Peyer's patch (tissue), 4 donors: ENCODE measurements around the gene NDUFAB1. TPM values are rescaled to one million over a fixed set of nuclear protein-coding genes. Genes with fewer than 3 reads are reported as not detected.
A peak's percentile ranks its signal among the peaks of the same experiment; 100 is the strongest.

Source experiments
- DNase-seq, 3 donors: peaks; one replicate each; pipeline ENCODE4 v3.0.0-alpha.2; 2017 to 2019
- H3K27ac ChIP-seq, 4 donors: fragments of 200-600 bp; sonication (generic); one replicate each; pipeline ENCODE4 v1.5.1; 2016 to 2019
- H3K27me3 ChIP-seq, 2 donors: fragments of 200-600 bp; sonication (generic); one replicate each; pipeline ENCODE4 v1.5.1; 2019
- H3K36me3 ChIP-seq, 3 donors: fragments of 200-600 bp; sonication (generic); one replicate each; pipeline ENCODE4 v1.5.1; 2016 to 2019
- H3K4me1 ChIP-seq, 4 donors: fragments of 200-600 bp; sonication (generic); one replicate each; pipeline ENCODE4 v1.5.1; 2016 to 2019
- H3K4me3 ChIP-seq, 4 donors: fragments of 200-600 bp; sonication (generic); 1 replicate in 3 of 4; 2 replicates in 1 of 4; pipeline ENCODE4 v1.5.1; 2016 to 2019; ENCODE audit warnings: mild to moderate bottlenecking in 1 of 4
- H3K9me3 ChIP-seq, 4 donors: fragments of 200-600 bp; sonication (generic); one replicate each; pipeline ENCODE4 v1.5.1; 2016 to 2019; ENCODE audit warnings: mild to moderate bottlenecking in 1 of 4
- POLR2A ChIP-seq, 2 donors: fragments of 450-650 bp; IDR thresholded peaks; one replicate each; pipeline ENCODE4 v1.5.1; 2017; ENCODE audit warnings: antibody characterized with exemption in 2 of 2, mild to moderate bottlenecking in 2 of 2, moderate library complexity in 2 of 2
- total RNA-seq, 4 donors: library from RNA; depleted of rRNA; stranded (reverse); fragments of >200 nt; gene quantifications; one replicate each; pipeline ENCODE4 v1.1.0, GENCODE V29; 2016
- TF ChIP-seq, protein P1 (sequence below), 6 experiments: fragments of 450-650 bp in 4 of 6; fragments of 200-600 bp in 2 of 6; sonication (generic) in 1 of 6; IDR thresholded peaks; one replicate each; pipeline ENCODE4 v1.5.1; 2017 to 2019; ENCODE audit warnings: antibody characterized with exemption in 6 of 6, mild to moderate bottlenecking in 3 of 6, moderate library complexity in 1 of 6

The NDUFAB1 gene
- total RNA-seq, 4 donors from 2014 or later: 49.4 to 115 (median 92.8) TPM

DNA sequence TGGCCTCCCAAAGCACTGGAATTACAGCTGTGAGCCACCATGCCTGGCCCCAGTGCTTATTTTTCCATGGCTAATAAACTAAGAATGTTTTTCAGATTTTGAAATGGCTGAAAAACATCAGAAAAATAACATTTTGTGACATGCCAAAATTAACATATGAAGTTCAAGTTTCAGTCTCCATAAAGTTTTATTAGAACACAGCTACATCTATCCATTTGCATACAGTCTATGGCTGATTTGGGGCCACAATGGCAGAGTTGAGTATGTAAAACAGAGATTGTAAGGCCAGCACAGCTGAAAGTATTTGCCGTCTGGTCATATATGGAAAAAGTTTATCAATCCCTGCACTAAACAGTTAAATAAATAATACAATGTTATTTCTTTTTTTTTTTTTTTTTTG, 13.8 kb upstream of the NDUFAB1 start:
- no peaks in the 10 kb centered on the region for H3K27me3 ChIP-seq
- H3K36me3 ChIP-seq: peaks cover 0 to 69% (median 0%) of the 10 kb centered on the region in 3 donors
- no peaks in the 10 kb centered on the region for H3K4me1 ChIP-seq

DNA sequence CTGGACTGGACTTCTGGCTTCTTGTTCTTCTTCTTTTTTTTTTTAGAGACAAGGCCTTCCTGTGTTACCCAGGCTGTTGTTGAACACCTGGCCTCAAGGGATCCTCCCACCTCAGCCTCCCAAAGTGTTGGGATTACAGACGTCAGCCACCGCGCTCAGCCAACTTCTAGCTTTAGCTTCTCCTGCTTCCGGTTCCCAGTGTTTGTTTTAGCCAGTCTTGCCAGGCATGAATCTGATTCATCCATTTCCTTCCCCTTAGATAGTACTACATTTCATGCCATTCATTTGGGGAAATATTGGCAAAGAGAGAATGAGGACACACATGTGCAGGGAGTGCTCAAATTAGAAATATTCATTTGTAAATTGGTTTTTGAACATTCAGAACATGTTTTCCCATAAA, 12.1 kb upstream of the NDUFAB1 start:
- no peaks in the 10 kb centered on the region for H3K4me1 ChIP-seq
- peaks cover 0 to 71% (median 0%) of the 10 kb centered on the region in 3 donors for H3K36me3 ChIP-seq
- TF ChIP-seq, protein P1, sequence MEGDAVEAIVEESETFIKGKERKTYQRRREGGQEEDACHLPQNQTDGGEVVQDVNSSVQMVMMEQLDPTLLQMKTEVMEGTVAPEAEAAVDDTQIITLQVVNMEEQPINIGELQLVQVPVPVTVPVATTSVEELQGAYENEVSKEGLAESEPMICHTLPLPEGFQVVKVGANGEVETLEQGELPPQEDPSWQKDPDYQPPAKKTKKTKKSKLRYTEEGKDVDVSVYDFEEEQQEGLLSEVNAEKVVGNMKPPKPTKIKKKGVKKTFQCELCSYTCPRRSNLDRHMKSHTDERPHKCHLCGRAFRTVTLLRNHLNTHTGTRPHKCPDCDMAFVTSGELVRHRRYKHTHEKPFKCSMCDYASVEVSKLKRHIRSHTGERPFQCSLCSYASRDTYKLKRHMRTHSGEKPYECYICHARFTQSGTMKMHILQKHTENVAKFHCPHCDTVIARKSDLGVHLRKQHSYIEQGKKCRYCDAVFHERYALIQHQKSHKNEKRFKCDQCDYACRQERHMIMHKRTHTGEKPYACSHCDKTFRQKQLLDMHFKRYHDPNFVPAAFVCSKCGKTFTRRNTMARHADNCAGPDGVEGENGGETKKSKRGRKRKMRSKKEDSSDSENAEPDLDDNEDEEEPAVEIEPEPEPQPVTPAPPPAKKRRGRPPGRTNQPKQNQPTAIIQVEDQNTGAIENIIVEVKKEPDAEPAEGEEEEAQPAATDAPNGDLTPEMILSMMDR (IDR thresholded peaks at IDR 0.05): no peak
- TF ChIP-seq POLR2A (IDR thresholded peaks at IDR 0.05): no peak
- no peak for DNase-seq
- H3K9me3 ChIP-seq: no peaks in the 10 kb centered on the region
- H3K27ac ChIP-seq: no peak overlapping the region
- no peaks in the 10 kb centered on the region for H3K27me3 ChIP-seq
- no peak overlapping the region for H3K4me3 ChIP-seq

More for the DNA sequence above, 13.8 kb upstream of the NDUFAB1 start:
- TF ChIP-seq, protein P1 (IDR thresholded peaks at IDR 0.05): no peak
- no peak for TF ChIP-seq POLR2A (IDR thresholded peaks at IDR 0.05)
- H3K9me3 ChIP-seq: no peaks in the 10 kb centered on the region
- no peak overlapping the region for H3K4me3 ChIP-seq
- no peak overlapping the region for H3K27ac ChIP-seq
- DNase-seq: no peak

DNA sequence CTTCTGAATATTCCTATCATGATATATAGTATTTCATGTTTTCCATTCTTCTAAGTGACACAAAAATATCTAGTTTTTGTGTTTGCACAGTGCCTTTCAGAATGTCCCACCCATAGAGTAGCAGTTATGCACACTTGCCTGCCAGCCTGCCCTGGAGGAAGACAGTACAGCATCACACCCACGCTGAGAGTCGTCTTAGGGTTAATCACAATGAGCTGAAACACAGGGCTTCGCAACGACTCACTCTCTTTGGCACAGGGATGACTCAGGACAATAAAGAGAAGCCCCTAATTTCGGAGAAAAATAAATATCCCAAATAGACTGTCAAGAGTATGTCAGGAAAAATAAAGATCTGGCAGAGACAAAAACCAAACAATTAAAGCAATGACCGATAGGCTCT, 11.6 kb upstream of the NDUFAB1 start:
- Histone ChIP-seq H3K36me3 (peaks cover 0 to 71% (median 0%) of the 10 kb centered on the region in 3 donors), H3K27me3 (no peaks in the 10 kb centered on the region), H3K9me3 (no peaks in the 10 kb centered on the region), H3K4me3 (no peak overlapping the region), H3K4me1 (no peaks in the 10 kb centered on the region), H3K27ac (no peak overlapping the region)
- TF ChIP-seq, protein P1 (IDR thresholded peaks at IDR 0.05): no peak
- TF ChIP-seq POLR2A (IDR thresholded peaks at IDR 0.05): no peak
- DNase-seq: no peak

DNA sequence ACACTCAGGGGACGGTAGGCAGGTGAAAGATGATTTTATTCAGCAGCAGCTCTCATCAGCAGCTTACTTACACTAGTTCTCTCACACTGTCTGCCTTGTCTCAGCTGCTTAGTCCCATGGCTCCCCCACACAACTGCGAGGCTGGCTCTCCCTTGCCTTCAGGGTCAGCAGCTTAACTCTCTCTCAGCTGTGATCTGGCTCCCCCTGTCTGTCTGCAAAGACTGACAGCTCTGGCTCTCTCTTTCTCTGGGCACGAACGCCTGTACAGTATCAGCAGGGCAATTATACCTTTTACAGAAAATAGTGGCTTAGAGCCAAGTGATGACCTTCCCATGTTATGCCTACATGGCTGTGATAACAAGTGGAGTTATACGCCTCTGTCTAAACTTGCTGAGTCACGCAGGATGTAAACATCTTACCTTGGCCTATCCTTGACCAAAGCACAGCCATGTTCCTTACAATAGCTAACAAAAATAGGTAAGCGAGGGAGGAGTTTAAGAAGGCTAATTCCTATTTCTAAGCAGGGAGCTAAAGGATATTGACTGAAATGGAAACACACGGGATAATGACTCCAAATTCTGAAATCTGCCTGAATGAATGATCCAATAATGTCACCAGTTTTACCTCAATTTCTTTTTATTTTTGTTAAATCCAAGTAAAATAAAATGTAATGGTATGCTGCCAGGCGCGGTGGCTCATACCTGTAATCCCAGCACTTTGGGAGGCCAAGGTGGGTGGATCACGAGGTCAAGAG, 1.1 kb upstream of the NDUFAB1 start:
- H3K4me3 ChIP-seq: no peak overlapping the region
- H3K27ac ChIP-seq: no peak overlapping the region
- TF ChIP-seq POLR2A (IDR thresholded peaks at IDR 0.05): no peak
- TF ChIP-seq, protein P1 (IDR thresholded peaks at IDR 0.05): peak in 3 of 6 experiments; percentile 6 to 29 (median 7)
- H3K4me1 ChIP-seq: peaks cover 0 to 11% (median 6%) of the 10 kb centered on the region in 4 donors
- no peaks in the 10 kb centered on the region for H3K27me3 ChIP-seq
- H3K36me3 ChIP-seq: peaks cover 0 to 19% (median 0%) of the 10 kb centered on the region in 3 donors
- DNase-seq: peak in 2 of 3 donors; percentile 43 to 49
- H3K9me3 ChIP-seq: no peaks in the 10 kb centered on the region

DNA sequence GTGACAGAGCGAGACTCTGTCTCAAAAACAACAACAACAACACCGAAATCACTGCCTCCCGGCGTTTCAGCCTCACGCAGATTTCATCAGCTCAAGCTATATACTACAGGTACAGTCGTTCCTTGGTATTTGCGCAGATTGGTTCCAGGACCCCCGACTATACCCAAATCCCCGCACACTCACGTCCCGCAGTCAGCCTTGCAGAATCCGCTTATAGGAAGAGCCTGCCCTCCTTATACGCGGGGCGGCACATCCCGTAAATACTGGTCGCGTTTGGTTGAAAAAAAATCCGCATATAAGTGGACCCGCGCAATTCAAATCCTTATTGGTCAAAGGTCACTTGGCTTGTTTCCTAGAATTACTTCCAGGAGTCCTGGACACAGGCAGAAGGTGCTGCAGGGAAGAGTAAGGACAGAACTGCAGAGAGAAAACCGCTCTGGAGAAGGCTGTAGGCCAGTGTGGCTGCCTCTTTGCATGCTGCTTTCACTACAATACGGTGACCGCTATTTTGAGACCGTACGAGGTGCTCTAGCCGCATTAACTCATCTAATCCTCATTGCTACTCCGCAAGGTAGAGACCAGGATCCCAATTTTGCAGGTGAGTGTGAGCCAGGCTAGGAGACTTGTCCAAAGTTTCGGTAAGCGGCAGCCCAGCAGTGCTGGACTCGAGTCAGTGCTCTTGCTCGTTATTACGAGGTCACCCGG, 718 bp downstream of the NDUFAB1 start:
- Histone ChIP-seq H3K9me3 (no peaks in the 10 kb centered on the region), H3K27ac (peak overlapping the region; percentile 65 to 84 (median 80)), H3K4me3 (peak overlapping the region; percentile 82 to 99 (median 93)), H3K27me3 (no peaks in the 10 kb centered on the region), H3K36me3 (peaks cover 0 to 28% (median 0%) of the 10 kb centered on the region in 3 donors), H3K4me1 (peaks cover 0 to 11% (median 6%) of the 10 kb centered on the region in 4 donors)
- TF ChIP-seq, protein P1 (IDR thresholded peaks at IDR 0.05): no peak
- TF ChIP-seq POLR2A (IDR thresholded peaks at IDR 0.05): peak in 1 of 2 donors; percentile 11
- DNase-seq: no peak
